ENCODE data around the gene ZNF184.
A peak's percentile ranks its signal among the peaks of the same experiment; 100 is the strongest.

Gene ZNF184

DNA sequence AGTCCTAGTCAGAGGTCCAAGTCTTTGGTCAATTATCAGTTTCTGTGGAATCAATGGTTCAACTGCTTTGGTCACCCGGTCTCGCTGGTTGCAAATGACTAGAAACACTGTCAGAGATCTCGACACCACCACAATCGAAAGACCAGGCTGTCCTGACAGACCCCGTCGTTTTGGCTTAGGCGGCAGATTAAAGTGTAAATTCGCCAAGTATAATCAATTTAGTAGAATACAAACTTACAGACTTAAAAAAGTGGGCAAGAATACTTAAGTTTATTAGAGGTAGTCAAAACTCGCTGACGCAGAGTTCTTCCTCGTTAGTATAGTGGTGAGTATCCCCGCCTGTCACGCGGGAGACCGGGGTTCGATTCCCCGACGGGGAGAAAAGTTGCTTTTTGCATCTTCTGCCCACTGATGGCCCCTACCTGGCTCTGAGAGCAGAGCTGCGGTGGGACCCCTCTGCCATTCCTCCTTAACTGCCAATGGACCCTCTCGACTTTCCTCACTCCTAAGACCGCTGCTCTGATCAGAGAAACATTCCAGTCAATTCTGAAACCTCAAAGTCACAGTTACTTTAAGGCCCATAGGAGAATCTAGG, 30.6 kb upstream of the ZNF184 start:
- Histone ChIP-seq H3K23ac (ENCODE audit: low read length) (no peak overlapping the region), H3K4ac (ENCODE audit: low read depth, low read length) (no peak overlapping the region), H3K79me2 (ENCODE audit: control insufficient read depth, insufficient read depth, low read length, poor library complexity) (peaks cover 1% of the 10 kb centered on the region), H2AFZ (ENCODE audit: insufficient read depth, low read length, poor library complexity) (peak overlapping the region; percentile 37), H2BK120ac (ENCODE audit: insufficient read depth, low read length, poor library complexity) (no peak overlapping the region), H2BK5ac (ENCODE audit: low read depth, low read length, poor library complexity) (no peak overlapping the region), H3K9me3 (ENCODE audit: insufficient read depth, low read depth, low read length) (no peaks in the 10 kb centered on the region), H3K27me3 (ENCODE audit: insufficient read depth, low read length) (no peaks in the 10 kb centered on the region), H2BK12ac (ENCODE audit: low read length) (no peak overlapping the region), H3K4me2 (ENCODE audit: low read length) (peak overlapping the region; percentile 74), H4K12ac (ENCODE audit: low read depth, low read length) (no peak overlapping the region), H3K36me3 (ENCODE audit: control insufficient read depth in 1 of 2, insufficient read depth in 2 of 2, low read length in 2 of 2) (no peaks in the 10 kb centered on the region), H3K4me3 (ENCODE audit: low read depth, low read length) (peak overlapping the region; percentile 69), H4K8ac (ENCODE audit: low read depth, low read length) (no peak overlapping the region), H3K18ac (ENCODE audit: low read length) (no peak overlapping the region), H3K4me1 (ENCODE audit: control insufficient read depth in 1 of 2, insufficient read depth in 2 of 2, low read length in 2 of 2) (no peaks in the 10 kb centered on the region), H2AK5ac (ENCODE audit: low read length) (no peak overlapping the region), H3K79me1 (ENCODE audit: low read length) (peaks cover 2% of the 10 kb centered on the region), H4K91ac (ENCODE audit: low read depth, low read length) (no peak overlapping the region), H3K14ac (ENCODE audit: low read length) (no peak overlapping the region), H3K27ac (ENCODE audit: low read depth, low read length) (no peak overlapping the region), H3K9ac (ENCODE audit: low read length) (no peak overlapping the region)
- WGBS (ENCODE audit: extremely low coverage, insufficient coverage, insufficient read length) = no CpG with 5 or more reads among the region's 21 CpGs
- peak; percentile 26 to 90 for DNase-seq

DNA sequence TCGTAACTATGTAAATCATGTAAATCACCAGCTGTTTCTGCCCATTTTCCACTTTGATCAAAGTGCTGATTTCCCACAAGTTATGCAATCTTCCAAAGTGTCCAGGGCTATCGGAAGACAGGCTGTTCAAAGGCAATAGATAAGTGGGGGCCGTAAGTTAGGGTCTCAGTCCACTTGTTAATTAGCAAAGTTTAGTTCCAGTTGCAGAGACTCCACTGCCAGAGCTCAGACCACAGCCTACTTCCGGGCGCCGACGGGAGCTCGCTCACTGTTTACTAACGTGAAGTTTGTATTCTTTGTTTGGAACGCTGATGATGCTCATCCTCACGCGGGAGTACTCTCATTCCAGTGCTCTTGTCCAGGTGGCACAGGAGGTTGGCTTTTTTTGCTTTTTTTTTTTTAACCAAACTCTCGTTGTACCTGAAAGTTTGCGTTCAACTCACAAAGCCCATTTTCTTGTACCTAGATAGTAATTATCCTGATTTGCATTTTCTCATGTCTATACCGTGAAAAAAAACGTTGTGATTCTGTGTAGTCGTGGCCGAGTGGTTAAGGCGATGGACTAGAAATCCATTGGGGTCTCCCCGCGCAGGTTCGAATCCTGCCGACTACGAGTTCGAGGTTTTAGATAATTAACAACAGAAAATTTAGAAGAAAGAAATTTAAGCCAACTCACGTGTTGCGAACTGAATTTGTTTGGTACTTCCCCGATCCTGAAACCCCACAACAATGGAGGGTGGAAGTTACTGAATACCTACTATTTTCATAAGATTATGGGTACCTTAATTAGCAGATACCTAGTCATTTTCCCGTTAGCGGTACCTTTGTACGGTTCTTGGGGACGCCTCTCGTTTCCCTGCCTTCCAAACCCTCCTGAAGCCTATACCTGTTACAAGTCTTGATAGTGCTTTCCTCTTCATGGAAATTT, 29.9 kb upstream of the ZNF184 start:
- Histone ChIP-seq H3K18ac (ENCODE audit: low read length) (peak overlapping the region; percentile 51), H3K4ac (ENCODE audit: low read depth, low read length) (peak overlapping the region; percentile 33), H3K9ac (ENCODE audit: low read length) (peak overlapping the region; percentile 60), H2AFZ (ENCODE audit: insufficient read depth, low read length, poor library complexity) (peak overlapping the region; percentile 75), H3K9me3 (ENCODE audit: insufficient read depth, low read depth, low read length) (no peaks in the 10 kb centered on the region), H3K79me1 (ENCODE audit: low read length) (peaks cover 2% of the 10 kb centered on the region), H3K4me1 (ENCODE audit: control insufficient read depth in 1 of 2, insufficient read depth in 2 of 2, low read length in 2 of 2) (no peaks in the 10 kb centered on the region), H2BK12ac (ENCODE audit: low read length) (no peak overlapping the region), H3K36me3 (ENCODE audit: control insufficient read depth in 1 of 2, insufficient read depth in 2 of 2, low read length in 2 of 2) (no peaks in the 10 kb centered on the region), H3K14ac (ENCODE audit: low read length) (peak overlapping the region; percentile 11), H3K79me2 (ENCODE audit: control insufficient read depth, insufficient read depth, low read length, poor library complexity) (peaks cover 1% of the 10 kb centered on the region), H4K12ac (ENCODE audit: low read depth, low read length) (peak overlapping the region; percentile 36), H3K27ac (ENCODE audit: low read depth, low read length) (no peak overlapping the region), H3K23ac (ENCODE audit: low read length) (no peak overlapping the region), H2BK120ac (ENCODE audit: insufficient read depth, low read length, poor library complexity) (no peak overlapping the region), H2BK5ac (ENCODE audit: low read depth, low read length, poor library complexity) (peak overlapping the region; percentile 56), H3K4me2 (ENCODE audit: low read length) (peak overlapping the region; percentile 74), H4K91ac (ENCODE audit: low read depth, low read length) (no peak overlapping the region), H2AK5ac (ENCODE audit: low read length) (no peak overlapping the region), H3K4me3 (ENCODE audit: low read depth, low read length) (peak overlapping the region; percentile 69), H3K27me3 (ENCODE audit: insufficient read depth, low read length) (no peaks in the 10 kb centered on the region), H4K8ac (ENCODE audit: low read depth, low read length) (peak overlapping the region; percentile 91)
- WGBS (ENCODE audit: extremely low coverage, insufficient coverage, insufficient read length) = no CpG with 5 or more reads among the region's 33 CpGs
- DNase-seq = peak; percentile 57 to 74

- H3K9ac ChIP-seq (ENCODE audit: low read length) = no peak overlapping the region
- H4K91ac ChIP-seq (ENCODE audit: low read depth, low read length) = no peak overlapping the region
- H3K27me3 ChIP-seq (ENCODE audit: insufficient read depth, low read length) = no peaks in the 10 kb centered on the region
- H3K79me1 ChIP-seq (ENCODE audit: low read length) = peaks cover 2% of the 10 kb centered on the region
- no peaks in the 10 kb centered on the region for H3K4me1 ChIP-seq (ENCODE audit: control insufficient read depth in 1 of 2, insufficient read depth in 2 of 2, low read length in 2 of 2)
- H2AK5ac ChIP-seq (ENCODE audit: low read length) = no peak overlapping the region
- H3K36me3 ChIP-seq (ENCODE audit: control insufficient read depth in 1 of 2, insufficient read depth in 2 of 2, low read length in 2 of 2) = no peaks in the 10 kb centered on the region
- H2BK5ac ChIP-seq (ENCODE audit: low read depth, low read length, poor library complexity) = no peak overlapping the region
- H3K4me2 ChIP-seq (ENCODE audit: low read length) = no peak overlapping the region
- peaks cover 1% of the 10 kb centered on the region for H3K79me2 ChIP-seq (ENCODE audit: control insufficient read depth, insufficient read depth, low read length, poor library complexity)
- WGBS (ENCODE audit: extremely low coverage, insufficient coverage, insufficient read length) = no CpG with 5 or more reads among the region's 2 CpGs
- DNase-seq = no peak
- H2BK120ac ChIP-seq (ENCODE audit: insufficient read depth, low read length, poor library complexity) = no peak overlapping the region
- H3K4me3 ChIP-seq (ENCODE audit: low read depth, low read length) = no peak overlapping the region
- no peak overlapping the region for H2BK12ac ChIP-seq (ENCODE audit: low read length)
- no peak overlapping the region for H3K4ac ChIP-seq (ENCODE audit: low read depth, low read length)
- H3K14ac ChIP-seq (ENCODE audit: low read length) = no peak overlapping the region
- no peak overlapping the region for H2AFZ ChIP-seq (ENCODE audit: insufficient read depth, low read length, poor library complexity)
- no peaks in the 10 kb centered on the region for H3K9me3 ChIP-seq (ENCODE audit: insufficient read depth, low read depth, low read length)
- H3K27ac ChIP-seq (ENCODE audit: low read depth, low read length) = no peak overlapping the region
- no peak overlapping the region for H3K23ac ChIP-seq (ENCODE audit: low read length)
- no peak overlapping the region for H4K8ac ChIP-seq (ENCODE audit: low read depth, low read length)
- no peak overlapping the region for H3K18ac ChIP-seq (ENCODE audit: low read length)
- H4K12ac ChIP-seq (ENCODE audit: low read depth, low read length) = no peak overlapping the region
Measured at GRCh38 chr6:27501187-27501586, 28.3 kb upstream of the ZNF184 start.

- Histone ChIP-seq H4K12ac (ENCODE audit: low read depth, low read length) (no peak overlapping the region), H2AFZ (ENCODE audit: insufficient read depth, low read length, poor library complexity) (no peak overlapping the region), H3K79me2 (ENCODE audit: control insufficient read depth, insufficient read depth, low read length, poor library complexity) (peaks cover 1% of the 10 kb centered on the region), H4K8ac (ENCODE audit: low read depth, low read length) (no peak overlapping the region), H3K18ac (ENCODE audit: low read length) (no peak overlapping the region), H3K9me3 (ENCODE audit: insufficient read depth, low read depth, low read length) (no peaks in the 10 kb centered on the region), H3K9ac (ENCODE audit: low read length) (no peak overlapping the region), H3K14ac (ENCODE audit: low read length) (no peak overlapping the region), H3K79me1 (ENCODE audit: low read length) (peaks cover 2% of the 10 kb centered on the region), H2BK12ac (ENCODE audit: low read length) (no peak overlapping the region), H3K4ac (ENCODE audit: low read depth, low read length) (no peak overlapping the region), H3K4me1 (ENCODE audit: control insufficient read depth in 1 of 2, insufficient read depth in 2 of 2, low read length in 2 of 2) (no peaks in the 10 kb centered on the region), H3K27ac (ENCODE audit: low read depth, low read length) (no peak overlapping the region), H2AK5ac (ENCODE audit: low read length) (no peak overlapping the region), H3K36me3 (ENCODE audit: control insufficient read depth in 1 of 2, insufficient read depth in 2 of 2, low read length in 2 of 2) (no peaks in the 10 kb centered on the region), H4K91ac (ENCODE audit: low read depth, low read length) (no peak overlapping the region), H3K4me2 (ENCODE audit: low read length) (no peak overlapping the region), H3K4me3 (ENCODE audit: low read depth, low read length) (no peak overlapping the region), H2BK5ac (ENCODE audit: low read depth, low read length, poor library complexity) (no peak overlapping the region), H3K27me3 (ENCODE audit: insufficient read depth, low read length) (no peaks in the 10 kb centered on the region), H3K23ac (ENCODE audit: low read length) (no peak overlapping the region), H2BK120ac (ENCODE audit: insufficient read depth, low read length, poor library complexity) (no peak overlapping the region)
- no peak for DNase-seq
- WGBS (ENCODE audit: extremely low coverage, insufficient coverage, insufficient read length) = 96% methylated on average over 1 of the region's 2 CpGs
Measured at GRCh38 chr6:27500177-27500576, 27.3 kb upstream of the ZNF184 start.

Data from trophoblast cell (in vitro differentiated cells and primary cell).